HG03108 (cell line): ENCODE measurements around the gene CDC42EP2.

ENCODE experiments used
- ATAC-seq: cut with Tn5 transposase; IDR thresholded peaks from one replicate; pipeline ENCODE4 v1.9.1; 2021; ENCODE audit warnings: moderate library complexity; ENCODE audit not compliant: unreplicated experiment

Gene CDC42EP2

DNA sequence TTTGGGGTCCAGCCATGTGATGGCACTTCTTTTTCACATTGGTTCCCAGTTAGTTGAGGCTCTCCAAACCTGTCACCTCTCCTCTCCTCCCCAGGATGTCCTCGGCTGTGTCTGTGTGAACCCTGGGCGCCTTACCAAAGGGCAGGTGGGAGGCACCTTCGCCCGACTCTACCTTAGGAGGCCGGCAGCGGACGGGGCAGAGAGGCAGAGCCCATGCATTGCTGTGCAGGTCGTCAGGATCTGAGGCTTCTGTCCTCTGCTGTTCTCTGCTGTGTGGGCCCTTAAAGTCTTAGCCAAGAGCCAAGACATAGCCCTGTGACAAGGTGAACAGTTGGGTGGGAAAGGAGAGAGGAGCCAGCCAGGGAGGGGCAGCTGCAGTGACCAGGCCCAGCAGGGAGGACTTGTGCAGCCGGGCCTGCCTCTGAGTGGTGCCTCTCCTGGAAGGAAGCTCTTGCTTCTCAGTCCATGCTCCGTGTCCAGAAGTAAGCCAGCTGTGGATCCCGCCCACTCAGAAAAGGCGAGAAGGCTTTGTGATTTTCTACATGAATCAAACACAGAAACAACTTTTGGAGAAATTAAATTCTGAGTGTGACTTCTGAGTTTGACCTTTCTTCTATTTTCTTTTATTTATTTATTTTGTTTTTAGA is 17.5 kb upstream of the CDC42EP2 start:
- ATAC-seq: no peak

DNA sequence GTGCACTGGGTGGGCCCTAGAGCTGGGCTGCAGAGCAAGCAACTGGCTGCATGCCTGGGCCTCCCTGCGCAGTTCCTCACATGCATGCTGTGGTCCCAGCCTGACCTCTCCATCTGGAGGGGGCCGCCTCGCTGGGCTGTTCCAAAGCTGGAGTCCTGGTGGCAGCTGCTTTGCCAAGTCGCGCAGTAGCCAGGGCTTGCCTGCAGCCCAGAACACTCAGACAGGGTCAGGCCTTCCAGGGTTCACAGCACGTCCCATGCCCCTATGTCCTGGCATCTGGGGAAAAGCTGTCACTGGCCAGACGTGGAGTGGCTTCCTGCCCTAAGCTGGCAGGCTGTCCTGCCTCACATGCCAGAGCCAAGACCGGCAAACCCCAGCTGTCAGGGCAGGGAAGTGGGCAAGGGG is 16.5 kb upstream of the CDC42EP2 start:
- no peak for ATAC-seq

DNA sequence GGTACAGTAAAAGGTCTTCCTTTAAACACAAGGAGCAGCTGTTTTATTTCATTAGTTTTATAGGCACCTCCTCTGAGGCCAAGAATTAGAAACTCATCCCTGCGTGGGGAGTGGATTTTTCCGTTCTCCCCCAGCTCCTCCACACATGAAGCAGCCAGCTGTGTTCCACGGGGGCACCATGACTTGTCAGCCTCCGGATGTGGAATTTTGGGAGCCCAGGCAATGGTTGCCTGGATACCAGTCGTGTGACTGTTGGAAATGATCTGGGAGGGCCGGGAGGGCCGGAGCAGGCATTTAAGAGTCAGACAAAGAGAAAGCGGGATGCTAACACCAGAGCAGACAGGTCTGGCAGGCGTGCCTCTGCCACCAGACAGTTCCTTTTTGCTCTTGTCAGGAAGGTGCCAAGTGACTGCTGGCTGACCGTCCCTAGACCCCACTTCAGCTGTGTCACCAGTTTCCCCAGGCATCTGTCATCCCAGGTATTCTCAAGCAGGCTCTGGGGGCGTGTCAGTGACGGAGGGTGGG is 15.9 kb upstream of the CDC42EP2 start:
- no peak for ATAC-seq

DNA sequence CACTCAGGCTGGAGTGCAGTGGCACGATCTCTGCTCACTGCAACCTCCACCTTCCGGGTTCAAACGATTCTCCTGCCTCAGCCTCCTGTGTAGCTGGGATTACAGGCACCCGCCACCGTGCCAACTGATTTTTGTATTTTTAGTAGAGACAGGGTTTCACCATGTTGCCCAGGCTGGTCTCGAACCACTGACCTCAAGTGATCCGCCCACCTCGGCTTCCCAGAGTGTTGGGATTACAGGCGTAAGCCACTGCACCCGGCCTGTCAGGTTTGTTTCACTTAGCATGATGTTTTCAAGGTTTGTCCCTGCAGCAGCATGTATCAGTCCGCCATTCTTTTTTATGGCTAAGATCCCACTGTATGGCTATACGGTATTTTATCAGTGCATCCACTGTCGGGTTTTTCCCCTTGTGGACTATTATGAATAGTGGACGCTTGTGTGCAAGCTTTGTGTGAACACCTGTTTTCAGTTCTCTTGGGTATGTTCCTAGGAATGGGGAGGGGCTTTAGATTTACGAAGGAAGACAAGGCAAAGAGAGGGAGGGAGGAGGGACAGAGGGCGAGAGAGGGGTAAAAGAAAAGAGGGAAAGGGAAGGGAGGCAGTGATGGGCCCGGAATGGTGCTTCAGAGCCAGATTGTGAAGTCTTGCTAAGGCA is 13.9 kb upstream of the CDC42EP2 start:
- ATAC-seq: no peak

DNA sequence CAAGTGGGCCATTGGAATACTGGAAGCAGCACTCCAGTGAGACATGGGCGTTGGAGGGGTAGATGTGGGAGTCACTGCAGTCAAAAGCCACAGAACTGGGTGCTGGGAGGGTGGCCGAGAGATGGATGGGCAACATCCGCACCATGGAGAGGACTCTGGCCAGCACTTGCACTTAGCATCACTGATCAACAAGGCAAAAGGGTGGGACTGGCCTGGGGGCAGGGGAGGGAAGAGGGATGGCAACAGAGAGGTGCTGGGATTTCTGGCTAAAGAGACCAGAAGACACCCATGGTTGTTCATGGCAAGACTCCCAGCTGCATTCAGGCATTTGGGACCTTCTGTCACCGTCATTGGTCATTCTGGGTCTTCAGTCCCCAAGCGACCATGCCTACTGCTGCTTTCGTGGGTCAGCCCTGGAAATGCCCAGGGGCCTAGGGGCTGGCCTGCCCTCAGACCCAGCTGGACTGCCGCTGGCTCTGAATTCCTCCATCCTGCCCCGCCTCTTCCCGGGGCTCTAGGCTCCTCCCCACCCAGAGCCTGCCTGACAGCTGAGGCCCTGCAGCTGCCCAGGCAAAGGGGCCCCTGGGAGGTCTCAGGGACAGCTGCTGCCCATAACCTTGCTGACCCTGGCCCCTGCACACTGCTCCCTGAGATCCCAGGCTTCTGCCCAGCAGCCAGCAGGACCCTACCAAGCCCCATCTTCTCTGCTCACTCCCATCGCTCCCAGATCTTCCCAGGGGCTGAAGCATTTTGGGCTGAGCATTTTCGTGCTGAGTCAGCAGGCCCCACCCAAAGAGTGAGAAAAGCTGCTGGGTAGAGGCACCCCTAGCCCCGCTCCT is 13.0 kb upstream of the CDC42EP2 start:
- ATAC-seq: no peak

DNA sequence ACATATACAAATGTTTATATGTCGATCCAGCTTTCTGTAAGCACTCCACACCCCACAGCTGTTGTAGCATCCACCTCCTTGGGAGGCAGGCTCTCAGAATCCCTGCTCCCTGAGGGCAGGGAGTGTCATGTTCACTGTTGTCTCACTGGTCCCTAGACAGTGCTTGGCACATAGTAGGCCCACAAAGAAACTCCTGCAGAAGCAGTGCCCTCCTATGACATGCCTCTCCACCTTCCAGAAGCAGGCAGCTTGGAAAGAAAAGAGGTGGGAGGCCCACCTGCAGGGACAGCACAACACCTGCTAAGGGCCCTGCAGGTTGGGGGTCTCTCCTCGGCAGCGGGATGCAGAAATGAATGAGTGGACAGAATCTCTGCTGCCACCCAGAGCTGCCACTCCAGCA is 11.1 kb upstream of the CDC42EP2 start:
- no peak for ATAC-seq

DNA sequence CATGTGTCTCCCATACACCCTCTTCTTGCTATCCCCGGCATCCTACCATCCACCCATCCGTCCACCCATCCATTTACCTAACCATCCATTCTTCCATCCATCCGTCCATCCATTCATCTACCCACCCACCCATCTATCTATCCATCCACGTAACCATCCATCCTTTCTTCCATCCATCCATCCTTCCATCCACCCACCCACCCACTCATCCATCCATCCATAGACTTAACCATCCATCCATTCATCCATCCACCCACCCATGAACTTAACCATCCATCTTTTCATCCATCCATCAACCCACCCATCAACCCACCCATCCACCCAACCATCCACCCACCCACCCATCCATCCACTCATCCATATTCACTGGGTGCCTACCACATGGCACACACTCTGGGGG is 10.6 kb upstream of the CDC42EP2 start:
- ATAC-seq: no peak

DNA sequence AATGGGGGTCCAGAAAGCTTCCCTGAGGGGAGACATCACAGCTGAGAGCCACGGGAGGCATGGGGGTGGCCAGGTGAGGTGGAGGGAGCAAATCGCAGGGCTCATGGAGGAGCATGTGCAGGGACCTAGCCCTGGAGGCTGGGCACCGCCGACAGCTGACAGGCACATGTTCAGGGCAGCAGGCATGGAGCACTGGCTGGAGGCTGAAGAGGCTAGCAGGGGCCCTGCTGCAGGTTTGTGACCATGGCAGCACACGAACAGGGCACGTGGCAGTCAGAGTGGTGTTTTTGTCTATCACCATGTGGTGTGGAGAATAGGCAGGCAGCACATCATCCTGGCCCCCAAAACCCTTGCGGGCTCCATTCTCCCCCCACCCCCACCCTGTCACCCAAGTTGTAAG is 10.1 kb upstream of the CDC42EP2 start:
- no peak for ATAC-seq

DNA sequence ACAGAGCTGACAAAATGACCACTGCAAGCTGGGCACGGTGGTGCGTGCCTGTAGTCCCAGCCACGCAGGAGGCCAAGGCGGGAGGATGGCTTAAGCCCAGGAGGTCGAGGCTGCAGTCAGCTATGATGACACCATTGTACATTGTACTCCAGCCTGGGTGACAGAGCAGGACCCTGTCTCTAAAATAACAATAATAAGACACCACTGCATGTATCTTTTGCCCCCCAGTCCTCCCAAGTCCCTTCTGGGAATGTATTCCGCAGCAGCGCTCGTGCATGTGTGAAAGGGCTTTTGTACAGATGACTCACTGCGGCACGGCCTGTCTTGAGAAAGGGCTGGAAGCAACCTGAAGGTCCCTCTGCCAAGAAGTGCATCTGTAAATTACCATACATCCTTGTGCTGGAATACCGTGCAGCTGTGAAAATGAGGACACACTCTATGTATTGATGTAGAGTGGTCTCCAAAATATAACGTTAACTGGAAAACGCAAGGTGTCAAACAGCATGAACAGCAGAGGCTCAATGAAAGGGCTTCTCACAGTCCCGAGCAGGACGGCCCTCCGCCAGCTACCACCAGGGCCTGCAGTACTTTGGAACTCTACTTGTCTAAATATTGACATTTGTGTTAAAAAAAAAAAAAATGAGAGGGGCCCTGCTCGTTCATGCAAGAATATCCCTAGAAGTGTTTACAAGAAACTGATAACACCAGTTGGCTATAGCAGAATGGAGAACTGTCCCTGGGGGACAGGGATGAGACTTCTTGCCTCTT is 9.0 kb upstream of the CDC42EP2 start:
- no peak for ATAC-seq

DNA sequence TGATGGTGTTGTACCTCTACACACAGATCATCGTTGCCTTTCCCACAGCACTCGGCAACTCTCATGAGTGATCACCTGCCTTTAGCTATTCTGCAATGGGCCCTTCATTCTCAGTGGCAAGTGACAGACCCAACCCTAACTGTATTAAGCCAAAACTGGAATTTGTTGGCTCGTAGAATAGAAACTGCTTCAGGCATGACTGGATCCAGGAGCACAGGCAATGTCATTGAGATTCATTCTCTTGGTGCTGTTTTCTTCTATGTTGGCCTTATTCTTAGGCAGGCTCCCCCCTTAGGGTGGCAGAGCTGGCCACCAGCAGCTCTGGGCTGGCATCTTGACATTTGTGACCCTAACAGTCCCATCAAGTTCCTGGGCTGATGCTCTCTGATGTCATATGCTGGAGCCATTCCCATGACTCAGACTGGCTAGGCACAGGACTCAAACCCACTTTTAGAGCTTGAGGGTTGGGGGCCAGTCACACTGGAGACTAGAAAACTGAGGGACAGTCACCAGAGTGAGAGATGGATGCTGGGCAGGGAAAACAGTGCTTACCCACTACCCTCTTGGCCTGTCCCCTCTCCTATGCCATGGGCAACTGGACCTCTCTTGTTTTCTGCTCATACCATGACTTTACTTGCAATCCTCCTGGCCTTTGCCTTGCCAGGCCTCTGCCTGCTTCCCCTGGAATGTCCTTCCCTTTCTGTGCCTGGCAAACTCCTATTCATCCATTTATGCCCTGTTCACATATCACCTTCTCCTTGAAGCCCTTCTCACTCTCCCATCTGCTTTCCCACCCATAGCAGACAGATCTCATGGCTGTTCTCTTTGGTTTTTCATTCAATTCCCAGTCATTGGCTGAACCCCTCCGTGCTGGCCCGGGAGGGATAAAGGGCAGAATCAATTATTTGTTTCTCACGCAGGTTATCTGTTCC is 7.1 kb upstream of the CDC42EP2 start:
- no peak for ATAC-seq

DNA sequence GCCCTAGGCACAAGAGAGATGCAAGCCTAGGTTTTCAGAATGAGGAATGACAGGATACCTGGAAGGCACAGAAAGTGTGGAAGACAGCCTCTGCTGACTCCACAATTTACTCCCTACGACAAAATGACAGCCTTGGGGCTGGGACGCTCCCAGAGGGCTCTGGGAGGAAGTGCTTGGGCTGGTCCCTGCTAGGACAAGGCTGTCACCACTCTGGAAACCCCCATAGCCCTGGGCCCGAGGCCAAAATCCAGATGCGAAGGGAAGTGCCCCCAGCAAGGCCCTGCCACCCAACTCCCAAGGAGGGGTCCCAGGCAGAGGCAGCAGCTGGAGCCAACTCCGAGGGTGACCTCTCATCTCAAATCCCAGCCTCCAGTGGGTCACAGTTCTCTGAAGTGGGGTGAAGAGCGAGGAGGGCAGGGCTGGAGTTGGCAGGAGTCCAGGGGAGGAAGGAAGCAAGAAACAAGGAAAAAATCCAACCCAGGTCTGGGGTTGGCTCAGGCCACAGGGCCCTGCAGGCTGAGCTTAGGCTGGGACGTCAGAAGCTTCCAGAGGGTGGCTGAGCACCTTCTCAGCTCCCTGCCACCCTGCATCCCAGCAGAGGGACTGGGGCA is 6.3 kb upstream of the CDC42EP2 start:
- ATAC-seq: no peak

DNA sequence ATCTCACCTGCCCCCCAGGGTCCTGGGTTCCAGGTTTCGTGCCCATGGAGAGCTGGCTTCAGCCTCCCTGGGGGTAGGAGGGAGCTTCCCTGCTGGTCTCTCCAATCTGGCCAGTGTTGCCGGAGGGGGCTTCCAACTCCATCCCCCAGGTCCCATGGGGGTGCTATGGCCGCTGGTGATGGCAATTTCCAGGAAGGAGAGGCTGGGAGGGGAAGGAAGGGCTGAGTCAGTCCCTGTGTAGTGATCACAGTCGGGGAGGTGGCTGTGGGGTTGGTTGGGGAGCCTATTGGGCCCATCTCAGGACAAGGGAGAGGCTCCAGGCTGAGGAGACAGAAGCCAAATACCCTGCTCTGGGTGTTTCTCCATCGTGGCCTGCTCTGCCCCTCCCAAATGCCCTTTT is 5.7 kb upstream of the CDC42EP2 start:
- ATAC-seq: no peak

DNA sequence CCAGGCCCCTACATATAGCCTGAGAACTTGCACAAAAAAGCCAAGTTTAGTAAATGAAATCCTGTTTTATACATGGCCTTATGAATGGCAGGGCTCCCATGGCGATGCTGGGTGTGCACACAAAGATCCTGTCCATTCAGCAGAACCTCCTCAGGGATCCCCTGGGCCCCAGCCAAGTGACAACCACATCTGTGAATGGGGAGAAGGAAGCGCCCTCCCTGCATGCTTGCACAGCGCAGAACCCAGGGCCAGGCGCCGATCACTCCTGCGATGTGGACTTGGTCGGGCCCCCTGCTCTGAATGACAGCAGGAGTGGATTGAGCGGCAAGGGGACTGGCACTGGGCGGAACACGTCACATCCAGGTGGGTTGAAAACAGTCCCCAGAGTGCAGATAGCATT is 4.5 kb upstream of the CDC42EP2 start:
- ATAC-seq: no peak

DNA sequence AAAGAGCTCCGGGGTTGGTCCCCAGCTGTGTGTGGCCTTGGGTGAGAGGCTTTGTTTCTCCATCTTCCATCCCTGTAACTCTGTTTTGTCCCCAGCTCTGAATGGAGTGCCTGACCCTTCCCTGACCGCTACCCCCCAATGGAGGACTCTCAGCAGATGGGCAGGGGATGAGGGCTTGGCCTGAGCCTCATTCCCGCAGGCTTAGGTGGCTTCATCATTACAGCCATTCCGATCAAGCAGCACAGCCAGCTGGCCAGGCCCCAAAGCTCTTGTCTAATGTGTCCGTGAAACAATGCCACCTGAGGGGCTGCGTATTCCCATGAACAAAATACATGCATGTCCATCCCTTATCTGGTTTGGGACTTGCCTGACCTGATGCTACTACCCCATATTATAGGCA is 3.9 kb upstream of the CDC42EP2 start:
- no peak for ATAC-seq

DNA sequence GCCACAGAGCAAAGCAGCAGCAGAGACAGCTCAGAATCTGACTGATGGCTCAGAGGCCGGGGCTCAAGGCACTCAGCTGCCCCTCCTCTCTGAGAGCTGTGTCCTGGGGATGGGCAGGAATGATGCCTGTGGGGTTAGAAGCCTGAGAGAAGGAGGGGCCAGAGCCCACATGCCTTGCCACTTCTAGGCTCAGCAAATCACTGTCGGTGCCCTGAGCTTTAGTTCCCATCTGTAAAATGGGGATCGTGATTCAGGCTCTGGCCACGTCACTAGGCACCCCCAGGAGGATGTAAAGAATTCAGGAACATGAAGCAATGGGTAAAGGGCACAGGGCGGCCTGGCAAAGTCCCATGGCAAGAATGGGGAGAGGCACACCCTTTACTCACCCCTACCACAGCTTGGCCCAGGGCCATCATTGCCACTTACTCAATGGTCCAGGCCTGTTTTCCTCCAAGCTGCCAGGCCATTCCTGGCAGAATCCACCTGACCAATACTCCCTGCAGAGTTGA is 3.4 kb upstream of the CDC42EP2 start:
- ATAC-seq: no peak

DNA sequence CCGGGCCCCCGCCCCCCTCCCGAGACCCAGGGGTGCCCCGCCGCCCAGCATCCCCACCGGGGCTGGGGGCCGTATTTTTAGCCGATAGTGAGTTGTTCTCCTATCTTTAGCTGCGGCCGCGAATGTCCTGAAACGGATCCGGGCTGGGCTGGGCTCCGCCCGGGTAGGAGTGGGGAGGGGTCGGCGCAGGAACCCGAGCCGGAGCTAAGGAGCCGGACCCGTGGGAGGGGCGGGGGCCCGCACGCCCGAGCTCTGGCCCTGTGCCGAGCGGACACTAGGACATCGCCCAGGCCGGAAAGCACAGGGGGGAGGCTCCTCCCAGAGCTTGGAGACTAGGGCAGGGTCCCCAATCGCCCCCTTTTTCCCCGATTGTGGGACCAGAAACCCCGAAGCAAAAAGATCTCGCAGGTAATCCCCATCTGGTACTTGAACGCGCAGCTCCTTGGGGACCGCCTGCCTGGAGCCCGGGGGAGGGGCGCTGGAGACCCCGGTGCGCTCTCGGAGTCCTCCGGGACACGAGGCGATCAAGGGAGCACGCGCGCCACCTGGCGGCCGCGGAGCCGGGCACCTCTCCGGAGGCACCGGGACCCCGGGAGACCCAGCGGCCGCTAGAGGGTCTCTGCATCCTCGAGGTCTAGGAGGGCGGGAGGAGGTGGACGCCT is 669 bp downstream of the CDC42EP2 start:
- no peak for ATAC-seq

DNA sequence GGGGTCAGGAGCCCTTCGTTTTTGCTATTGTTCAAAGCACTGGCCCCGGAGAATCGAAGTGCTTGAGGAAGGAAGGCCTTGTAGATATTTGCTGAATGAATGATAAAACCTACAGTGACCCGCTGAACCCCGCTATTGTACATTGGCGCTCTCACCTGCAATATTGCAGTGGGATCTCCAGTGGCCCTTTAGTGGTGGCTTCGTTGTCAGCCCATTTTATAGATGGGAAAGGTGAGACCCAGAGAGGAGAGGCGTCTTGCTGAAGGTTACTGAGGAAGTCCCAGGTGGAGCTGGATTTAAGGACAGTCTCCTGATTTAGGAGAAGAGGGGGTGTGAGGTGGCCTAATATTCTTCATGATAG is 1.2 kb downstream of the CDC42EP2 start:
- ATAC-seq: no peak

DNA sequence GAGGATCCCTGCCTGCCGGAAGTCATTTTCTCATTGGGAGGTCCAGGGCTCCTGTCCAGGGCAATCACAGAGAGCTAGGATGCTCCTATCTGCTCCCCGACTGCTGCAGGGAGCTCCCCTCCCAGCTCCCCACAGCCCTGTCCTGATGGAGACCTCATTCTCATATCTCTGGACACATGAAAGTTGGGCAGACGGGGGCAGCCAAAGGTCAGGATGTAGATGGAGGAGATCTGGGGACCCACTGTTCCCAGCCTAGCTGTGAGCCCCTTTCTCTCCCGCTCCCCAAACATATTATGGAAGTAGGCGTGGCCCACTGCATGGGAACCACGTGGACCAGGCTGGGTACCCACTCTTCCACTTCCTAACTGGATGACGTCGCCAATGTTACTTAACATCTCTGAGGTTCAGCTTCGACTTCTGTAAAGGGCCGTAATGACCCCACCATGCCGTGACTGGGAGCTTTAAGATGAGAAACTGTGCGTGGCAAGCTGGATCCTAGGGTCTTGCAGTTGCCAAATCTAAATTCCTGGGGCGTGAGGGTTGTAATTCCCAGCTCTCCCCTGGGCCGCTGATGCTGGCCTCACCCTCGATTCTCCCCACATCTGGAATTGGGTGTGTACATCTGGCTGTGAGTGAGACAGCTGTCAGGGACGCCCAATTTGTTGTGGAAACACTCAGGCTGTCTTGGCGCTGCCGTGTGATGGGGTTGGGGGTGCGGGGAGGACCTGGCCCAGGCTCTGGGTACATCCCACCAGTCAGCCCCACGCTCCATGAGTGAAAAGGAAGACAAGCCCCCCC is 1.8 kb downstream of the CDC42EP2 start:
- ATAC-seq: no peak
